Daoy (cell line): Measurements from ENCODE around the gene COX10. TPM values are rescaled to one million over a fixed set of nuclear protein-coding genes. Genes with fewer than 3 reads are reported as not detected.

Experiments used
- DNase-seq: peaks from one replicate; pipeline ENCODE4 v3.0.0-alpha.2; 2015; ENCODE audit warnings: low read depth
- total RNA-seq: library from RNA; depleted of rRNA; stranded (reverse); fragments of >200 nt; shearing (Covaris generic); gene quantifications from 2 replicates; pipeline ENCODE4 v1.2.3, GENCODE V29; 2014

COX10 gene
- total RNA-seq, 1 experiment from 2014 or later = 26.9 TPM

DNA sequence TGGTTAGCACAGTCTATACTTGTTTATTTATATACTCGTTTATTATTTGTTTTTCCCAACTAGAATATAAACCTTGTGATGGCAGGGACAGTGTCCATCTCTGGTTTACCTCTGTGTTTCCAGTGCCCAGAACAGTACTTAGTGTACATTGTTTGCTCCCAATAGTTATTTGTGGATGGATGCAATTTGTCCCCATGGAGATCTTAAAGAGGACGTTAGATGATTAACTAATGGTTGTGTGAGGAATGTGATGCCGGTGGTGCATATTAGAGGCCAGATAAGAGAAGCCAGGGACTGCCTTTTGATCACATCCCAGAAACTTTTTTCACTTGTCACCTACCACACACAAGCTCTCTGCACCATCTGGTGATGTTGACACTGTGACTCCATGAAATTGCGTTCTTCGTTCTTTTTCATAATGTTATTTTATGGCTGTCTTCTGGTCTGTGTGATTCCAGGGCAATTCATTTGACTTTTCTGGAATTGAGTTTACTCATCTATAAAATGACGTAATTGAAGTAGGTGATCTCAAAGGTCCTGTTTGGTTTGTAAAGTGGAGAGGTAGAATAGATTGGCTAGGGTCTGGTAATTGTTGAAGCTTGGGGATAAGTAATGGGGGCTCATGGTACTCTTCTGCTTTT lies 1.2 kb downstream of the COX10 start:
- no peak for DNase-seq

- DNase-seq = no peak
Measured at GRCh38 chr17:14072881-14073280, 3.6 kb downstream of the COX10 start.

DNA sequence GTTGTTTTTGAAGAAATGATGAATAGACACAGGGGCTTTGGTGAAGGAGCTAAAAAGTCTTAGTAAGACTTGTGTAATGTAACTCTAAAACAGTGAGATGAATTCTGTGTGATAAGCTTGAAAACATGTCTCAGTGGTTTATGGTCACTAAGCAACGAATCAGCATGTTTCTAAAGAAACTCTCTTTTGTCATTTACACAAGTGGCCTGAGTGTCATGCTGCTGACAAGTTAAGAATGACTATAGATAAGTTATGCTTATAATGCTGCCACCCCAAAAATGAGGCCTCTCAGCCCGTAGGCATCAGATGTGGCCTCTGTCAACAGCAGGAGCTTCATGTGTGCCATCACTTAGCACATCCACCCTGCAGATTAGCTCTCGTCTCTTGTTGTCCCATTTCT lies 8.7 kb downstream of the COX10 start:
- no peak for DNase-seq

GRCh38 chr17:14080847-14081251 lies 11.5 kb downstream of the COX10 start:
- no peak for DNase-seq

- DNase-seq = no peak
Measured at GRCh38 chr17:14082848-14083247, 13.5 kb downstream of the COX10 start.

DNA sequence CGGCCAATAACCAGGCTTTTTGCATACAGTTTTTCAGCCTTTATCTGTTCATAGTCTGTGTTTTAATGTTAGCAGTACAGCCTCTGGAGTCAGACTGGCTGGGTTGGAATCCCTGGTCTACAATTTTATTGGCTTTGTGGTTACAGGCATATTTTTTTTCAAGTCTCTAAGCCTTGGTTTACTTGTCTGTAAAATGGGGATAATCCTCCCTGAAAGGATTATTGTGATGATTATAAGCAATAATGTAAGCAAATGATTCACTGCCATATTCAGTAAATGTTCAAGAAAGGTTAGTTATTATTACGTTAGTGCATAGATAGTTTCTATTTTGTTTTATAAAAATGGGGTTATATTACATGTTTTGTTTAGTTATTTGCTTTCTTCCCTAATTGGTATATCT lies 15.7 kb downstream of the COX10 start:
- DNase-seq = no peak

DNA sequence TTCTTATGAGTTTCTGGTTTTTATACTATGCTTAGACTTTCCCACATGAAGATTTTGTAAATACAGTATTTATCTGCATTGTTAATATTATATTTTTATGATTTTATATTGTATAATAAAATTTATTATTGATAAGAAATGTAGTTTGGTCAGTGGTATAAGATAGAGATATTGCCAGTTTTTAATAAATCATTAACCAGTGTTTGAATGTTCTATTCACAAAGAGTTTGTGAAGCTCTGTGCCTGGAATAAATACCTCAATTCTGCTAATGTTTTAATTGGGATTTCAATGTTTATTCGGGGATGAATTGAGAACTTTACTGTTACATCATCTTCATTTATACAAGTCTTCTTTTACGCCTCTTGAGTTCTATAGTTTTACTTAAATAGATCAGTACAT lies 16.9 kb downstream of the COX10 start:
- DNase-seq = no peak

- no peak for DNase-seq
Measured at GRCh38 chr17:14089179-14089578, 19.9 kb downstream of the COX10 start.

GRCh38 chr17:14091367-14091766 lies 22.1 kb downstream of the COX10 start:
- DNase-seq = no peak

- DNase-seq = no peak
Measured at GRCh38 chr17:14092808-14093207, 23.5 kb downstream of the COX10 start.

GRCh38 chr17:14094676-14095601 lies 25.6 kb downstream of the COX10 start:
- DNase-seq = no peak

GRCh38 chr17:14095631-14096030 lies 26.3 kb downstream of the COX10 start:
- no peak for DNase-seq

GRCh38 chr17:14098246-14098645 lies 28.9 kb downstream of the COX10 start:
- DNase-seq = no peak

DNA sequence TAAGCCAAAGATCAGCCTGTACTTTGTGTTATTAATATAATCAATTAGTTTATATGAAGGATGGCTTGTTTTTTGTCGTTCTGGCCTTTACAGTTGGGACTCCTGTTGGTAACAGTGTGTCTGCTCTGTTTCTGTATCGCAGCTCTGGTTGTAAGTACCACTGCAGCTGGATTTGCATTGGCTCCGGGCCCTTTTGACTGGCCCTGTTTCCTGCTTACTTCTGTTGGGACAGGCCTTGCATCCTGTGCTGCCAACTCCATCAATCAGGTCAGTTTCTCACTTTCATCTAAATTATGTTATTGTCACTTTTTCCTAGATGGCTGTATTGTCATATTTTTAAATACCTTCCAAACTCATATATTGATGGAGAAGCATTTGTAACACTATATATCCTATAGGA lies 32.7 kb downstream of the COX10 start:
- DNase-seq = no peak

DNA sequence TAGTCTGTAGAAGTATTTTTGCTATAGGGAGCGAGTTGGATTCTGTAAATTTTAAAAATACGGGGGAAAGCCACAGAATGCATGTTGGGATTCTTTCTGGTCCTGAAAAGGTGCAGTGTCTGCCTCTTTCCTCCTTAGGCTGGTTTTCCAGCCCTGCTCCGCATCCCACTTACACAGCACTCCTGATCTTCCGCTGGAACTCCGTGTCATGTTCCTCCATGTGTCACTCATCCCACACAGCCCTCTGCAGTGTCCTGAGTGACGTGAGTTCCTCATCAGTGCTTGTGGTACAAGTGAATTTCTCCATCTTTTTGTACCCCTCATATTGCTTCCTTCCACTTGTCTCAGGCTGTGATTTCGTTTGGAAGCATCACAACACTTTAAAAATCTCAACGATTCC lies 34.5 kb downstream of the COX10 start:
- DNase-seq = no peak

DNA sequence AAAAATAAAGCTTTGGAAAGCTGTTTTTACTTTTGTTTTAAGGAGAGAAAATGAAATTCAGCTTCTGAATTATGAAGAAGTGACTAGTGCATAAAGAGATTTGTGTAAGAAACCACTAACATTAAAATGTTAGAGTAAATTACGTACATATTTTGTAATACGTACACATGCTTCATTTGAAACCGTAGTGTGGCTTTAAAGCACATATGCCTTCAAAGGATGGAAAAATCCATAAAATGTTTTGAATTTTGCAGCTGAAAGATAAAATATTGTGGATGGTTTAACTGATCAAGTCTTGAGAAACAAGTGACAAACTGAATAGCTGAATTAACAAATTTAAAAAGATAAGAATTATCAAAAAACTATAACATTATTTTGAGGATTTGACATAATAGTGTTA lies 35.4 kb downstream of the COX10 start:
- no peak for DNase-seq

- no peak for DNase-seq
Measured at GRCh38 chr17:14107889-14108288, 38.6 kb downstream of the COX10 start.

GRCh38 chr17:14112407-14112806 lies 43.1 kb downstream of the COX10 start:
- no peak for DNase-seq

- DNase-seq = no peak
Measured at GRCh38 chr17:14113137-14113536, 43.8 kb downstream of the COX10 start.

DNA sequence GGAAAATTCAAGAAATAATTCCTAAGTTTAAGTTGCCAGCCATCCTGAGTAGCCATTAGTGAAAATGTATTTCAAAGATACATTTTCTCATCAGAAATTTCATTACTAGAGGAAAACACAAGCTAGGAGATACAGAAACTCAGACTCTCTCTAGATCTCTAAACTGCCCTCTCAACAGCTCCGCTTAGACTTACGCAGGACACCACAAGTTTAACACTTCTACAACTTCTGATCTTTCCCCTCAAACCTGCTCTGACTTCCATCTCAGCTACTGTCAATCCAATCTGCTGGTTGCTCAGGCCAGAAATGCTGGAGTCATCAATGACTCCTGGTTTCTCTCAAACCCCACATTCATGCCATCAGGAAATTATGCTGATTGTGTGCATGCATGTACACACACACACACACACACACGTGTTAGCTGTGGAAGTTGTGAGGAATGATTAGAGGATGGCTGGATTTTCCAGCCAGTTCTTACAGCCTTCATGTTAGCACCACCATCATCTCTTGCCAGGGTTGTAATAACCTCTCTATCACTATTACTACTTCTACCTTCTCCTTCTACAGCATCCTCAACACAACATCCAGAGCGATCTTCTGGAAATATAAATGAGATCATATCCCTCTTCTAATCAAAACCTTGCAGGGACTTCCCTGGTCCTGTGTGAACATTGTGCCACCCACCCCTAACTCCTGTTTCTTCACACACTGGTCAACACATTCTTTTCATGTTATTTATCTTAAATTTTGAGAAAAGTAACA lies 47.1 kb downstream of the COX10 start:
- DNase-seq = no peak

DNA sequence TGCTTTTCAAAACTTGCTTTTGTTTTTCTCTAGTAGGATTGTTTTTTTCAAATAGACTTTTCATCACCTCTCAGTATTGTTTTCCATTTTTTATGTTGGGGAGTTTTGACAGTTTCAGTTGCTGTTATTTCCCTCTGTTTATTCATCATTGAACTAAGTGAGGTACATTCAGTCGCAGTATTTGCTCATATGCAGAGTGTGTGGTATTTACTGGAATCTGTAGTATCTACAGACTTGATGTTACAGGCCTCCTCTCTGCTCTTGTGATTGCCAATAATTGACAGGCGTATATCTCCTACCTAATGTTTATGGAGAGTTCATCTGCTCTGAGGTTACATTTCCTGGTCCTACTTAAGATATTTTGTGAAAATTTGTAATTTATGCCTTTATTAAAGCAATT lies 49.6 kb downstream of the COX10 start:
- DNase-seq = no peak

GRCh38 chr17:14119546-14119945 lies 50.2 kb downstream of the COX10 start:
- DNase-seq = no peak

DNA sequence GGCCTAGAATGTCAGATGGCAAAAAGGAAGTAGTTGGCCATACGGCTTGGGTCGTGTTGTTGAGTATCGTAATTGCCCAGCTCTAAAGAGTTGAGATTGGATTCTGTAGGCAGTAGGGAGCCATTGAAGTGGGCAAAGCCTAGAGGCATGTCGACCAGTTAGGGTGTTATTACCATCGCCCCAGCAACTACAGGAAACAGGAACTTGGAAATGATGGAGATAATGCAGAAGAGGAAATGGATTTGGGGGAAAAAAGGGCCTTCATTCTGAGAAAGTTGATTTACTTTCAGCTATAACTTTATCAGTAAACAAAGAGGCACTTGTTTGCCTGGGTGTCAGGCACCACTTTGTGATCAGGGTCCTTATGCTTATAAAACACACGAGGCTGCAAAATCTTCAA lies 52.6 kb downstream of the COX10 start:
- no peak for DNase-seq
